GM18502 (cell line): Measurements from ENCODE around the gene ATP5PB.
A peak's percentile ranks its signal among the peaks of the same experiment; 100 is the strongest.

Experiments
- ATAC-seq: cut with Tn5 transposase; IDR thresholded peaks from one replicate; pipeline ENCODE4 v1.9.1; 2021; ENCODE audit warnings: mild to moderate bottlenecking; ENCODE audit not compliant: unreplicated experiment, poor library complexity

ATP5PB gene

GRCh38 chr1:111474106-111474505 is 24.8 kb downstream of the ATP5PB start:
- no peak for ATAC-seq

- ATAC-seq = no peak
Observed at GRCh38 chr1:111474521-111474920, 25.3 kb downstream of the ATP5PB start.

- peak; percentile 61 for ATAC-seq
Observed at GRCh38 chr1:111475701-111476100, 26.4 kb downstream of the ATP5PB start.

- ATAC-seq = no peak
Observed at GRCh38 chr1:111476214-111476613, 26.9 kb downstream of the ATP5PB start.

- peak; percentile 73 for ATAC-seq
Observed at GRCh38 chr1:111476761-111477309, 27.6 kb downstream of the ATP5PB start.

GRCh38 chr1:111480674-111481073 is 31.4 kb downstream of the ATP5PB start:
- no peak for ATAC-seq

- ATAC-seq = no peak
Observed at GRCh38 chr1:111481387-111482221, 32.3 kb downstream of the ATP5PB start.

GRCh38 chr1:111483166-111483565 is 33.9 kb downstream of the ATP5PB start:
- ATAC-seq = no peak

- ATAC-seq = no peak
Observed at GRCh38 chr1:111483876-111484275, 34.6 kb downstream of the ATP5PB start.

GRCh38 chr1:111484391-111485026 is 35.2 kb downstream of the ATP5PB start:
- ATAC-seq = no peak

- ATAC-seq = no peak
Observed at GRCh38 chr1:111486431-111486830, 37.2 kb downstream of the ATP5PB start.

GRCh38 chr1:111487133-111487532 is 37.9 kb downstream of the ATP5PB start:
- ATAC-seq = no peak

GRCh38 chr1:111488669-111489068 is 39.4 kb downstream of the ATP5PB start:
- ATAC-seq = no peak

GRCh38 chr1:111489604-111490003 is 40.3 kb downstream of the ATP5PB start:
- no peak for ATAC-seq

GRCh38 chr1:111490220-111490619 is 41.0 kb downstream of the ATP5PB start:
- ATAC-seq = no peak

GRCh38 chr1:111491070-111491469 is 41.8 kb downstream of the ATP5PB start:
- ATAC-seq = no peak

- ATAC-seq = no peak
Observed at GRCh38 chr1:111496398-111496797, 47.1 kb downstream of the ATP5PB start.

- ATAC-seq = no peak
Observed at GRCh38 chr1:111497592-111497991, 48.3 kb downstream of the ATP5PB start.

GRCh38 chr1:111499026-111499785 is 49.9 kb downstream of the ATP5PB start:
- no peak for ATAC-seq

GRCh38 chr1:111501645-111502044 is 52.4 kb downstream of the ATP5PB start:
- ATAC-seq = no peak

- ATAC-seq = no peak
Observed at GRCh38 chr1:111503585-111504060, 54.4 kb downstream of the ATP5PB start, which contains the start of the genes ADORA3 and TMIGD3. Gene ADORA3, minus strand, starts transcription at chr1:111503633. Its CDS starts 279 bp downstream, at chr1:111503354. Gene TMIGD3, minus strand, starts transcription at chr1:111503633. Its CDS starts 279 bp downstream, at chr1:111503354.
